ENCODE data around the gene VPS9D1. TPM values are rescaled to one million over a fixed set of nuclear protein-coding genes. Genes with fewer than 3 reads are reported as not detected.

The VPS9D1 gene
- total RNA-seq, 1 experiment from 2014 or later: 4.2 TPM

- TF ChIP-seq ATF6 (CRISPR knock-in tag; IDR thresholded peaks at IDR 0.05) (no peak), TCF7 (CRISPR knock-in tag; IDR thresholded peaks at IDR 0.05; ENCODE audit: low read depth) (no peak), ZNF396 (CRISPR knock-in tag; IDR thresholded peaks at IDR 0.05; ENCODE audit: borderline replicate concordance) (no peak), KAT7 (CRISPR knock-in tag; IDR thresholded peaks at IDR 0.05; ENCODE audit: borderline replicate concordance) (0 out of 2 replicates have a peak, but pooled peaks have one; percentile 73), SMAD3 (CRISPR knock-in tag; IDR thresholded peaks at IDR 0.05; ENCODE audit: borderline replicate concordance) (peak; percentile 76; the same call in 1 of the 2 replicates), ZNF121 (CRISPR knock-in tag; IDR thresholded peaks at IDR 0.05) (no peak), AFF4 (CRISPR knock-in tag; IDR thresholded peaks at IDR 0.05; ENCODE audit: borderline replicate concordance) (0 out of 2 replicates have a peak, but pooled peaks have one; percentile 64), JUN (CRISPR knock-in tag; IDR thresholded peaks at IDR 0.05) (no peak), ZNF416 (CRISPR knock-in tag; IDR thresholded peaks at IDR 0.05) (peak; percentile 71; the same call in 1 of the 2 replicates), MXD4 (CRISPR knock-in tag; IDR thresholded peaks at IDR 0.05; ENCODE audit: borderline replicate concordance) (no peak), IRF1 (CRISPR knock-in tag; IDR thresholded peaks at IDR 0.05) (peak; percentile 77; the same call in 1 of the 2 replicates), GABPB1 (CRISPR knock-in tag; IDR thresholded peaks at IDR 0.05) (no peak; the same call in 1 of the 2 replicates), ZNF232 (CRISPR knock-in tag; IDR thresholded peaks at IDR 0.05) (peak; percentile 85; the same call in 1 of the 2 replicates), JAZF1 (CRISPR knock-in tag; IDR thresholded peaks at IDR 0.05) (no peak), ZNF425 (CRISPR knock-in tag; conservative IDR thresholded peaks at IDR 0.05) (no peak), USF1 (CRISPR knock-in tag; IDR thresholded peaks at IDR 0.05) (no peak), ZNF423 (CRISPR knock-in tag; IDR thresholded peaks at IDR 0.05) (no peak), CDX4 (CRISPR knock-in tag; IDR thresholded peaks at IDR 0.05; ENCODE audit: borderline replicate concordance) (no peak), NR3C1 (CRISPR knock-in tag; conservative IDR thresholded peaks at IDR 0.05; ENCODE audit: low read depth) (no peak), ATF3 (CRISPR knock-in tag; conservative IDR thresholded peaks at IDR 0.05) (no peak), NR2C2 (CRISPR knock-in tag; IDR thresholded peaks at IDR 0.05) (no peak)
- TF ChIP-seq, protein P1, sequence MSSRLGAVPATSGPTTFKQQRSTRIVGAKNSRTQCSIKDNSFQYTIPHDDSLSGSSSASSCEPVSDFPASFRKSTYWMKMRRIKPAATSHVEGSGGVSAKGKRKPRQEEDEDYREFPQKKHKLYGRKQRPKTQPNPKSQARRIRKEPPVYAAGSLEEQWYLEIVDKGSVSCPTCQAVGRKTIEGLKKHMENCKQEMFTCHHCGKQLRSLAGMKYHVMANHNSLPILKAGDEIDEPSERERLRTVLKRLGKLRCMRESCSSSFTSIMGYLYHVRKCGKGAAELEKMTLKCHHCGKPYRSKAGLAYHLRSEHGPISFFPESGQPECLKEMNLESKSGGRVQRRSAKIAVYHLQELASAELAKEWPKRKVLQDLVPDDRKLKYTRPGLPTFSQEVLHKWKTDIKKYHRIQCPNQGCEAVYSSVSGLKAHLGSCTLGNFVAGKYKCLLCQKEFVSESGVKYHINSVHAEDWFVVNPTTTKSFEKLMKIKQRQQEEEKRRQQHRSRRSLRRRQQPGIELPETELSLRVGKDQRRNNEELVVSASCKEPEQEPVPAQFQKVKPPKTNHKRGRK (CRISPR knock-in tag; IDR thresholded peaks at IDR 0.05; ENCODE audit: borderline replicate concordance): no peak
- TF ChIP-seq, protein P2, sequence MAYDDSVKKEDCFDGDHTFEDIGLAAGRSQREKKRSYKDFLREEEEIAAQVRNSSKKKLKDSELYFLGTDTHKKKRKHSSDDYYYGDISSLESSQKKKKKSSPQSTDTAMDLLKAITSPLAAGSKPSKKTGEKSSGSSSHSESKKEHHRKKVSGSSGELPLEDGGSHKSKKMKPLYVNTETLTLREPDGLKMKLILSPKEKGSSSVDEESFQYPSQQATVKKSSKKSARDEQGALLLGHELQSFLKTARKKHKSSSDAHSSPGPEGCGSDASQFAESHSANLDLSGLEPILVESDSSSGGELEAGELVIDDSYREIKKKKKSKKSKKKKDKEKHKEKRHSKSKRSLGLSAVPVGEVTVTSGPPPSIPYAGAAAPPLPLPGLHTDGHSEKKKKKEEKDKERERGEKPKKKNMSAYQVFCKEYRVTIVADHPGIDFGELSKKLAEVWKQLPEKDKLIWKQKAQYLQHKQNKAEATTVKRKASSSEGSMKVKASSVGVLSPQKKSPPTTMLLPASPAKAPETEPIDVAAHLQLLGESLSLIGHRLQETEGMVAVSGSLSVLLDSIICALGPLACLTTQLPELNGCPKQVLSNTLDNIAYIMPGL (CRISPR knock-in tag; IDR thresholded peaks at IDR 0.05): no peak
Measured at GRCh38 chr16:89686520-89687091, 34.1 kb downstream of the VPS9D1 start, which contains the start of gene CDK10 (continued).

All from WTC11 (cell line).